ENCODE data around the gene MSMB. TPM values are rescaled to one million over a fixed set of nuclear protein-coding genes. Genes with fewer than 3 reads are reported as not detected.

The MSMB gene
- total RNA-seq, 1 donor from 2014 or later: not detected

GRCh38 chr10:46022978-46023702 lies 22.9 kb downstream of the MSMB start:
- H3K4me1 Mint-ChIP-seq (ENCODE audit: low read depth): peaks cover 62% of the 10 kb centered on the region
- DNase-seq (ENCODE audit: low spot score): peak; percentile 76
- peak overlapping the region; percentile 84 for H3K27ac Mint-ChIP-seq
- H3K4me3 Mint-ChIP-seq (ENCODE audit: low read depth): peak overlapping the region; percentile 82
- H3K9me3 Mint-ChIP-seq: no peaks in the 10 kb centered on the region
- intact Hi-C loops (cut with micrococcal nuclease): no loop called here
- H3K36me3 Mint-ChIP-seq (ENCODE audit: low read depth): peaks cover 17% of the 10 kb centered on the region
- no peaks in the 10 kb centered on the region for H3K27me3 Mint-ChIP-seq (ENCODE audit: low read depth)

GRCh38 chr10:46020344-46020657 lies 25.8 kb downstream of the MSMB start:
- intact Hi-C loops (cut with micrococcal nuclease): no loop called here
- H3K4me1 Mint-ChIP-seq (ENCODE audit: low read depth): peaks cover 50% of the 10 kb centered on the region
- H3K4me3 Mint-ChIP-seq (ENCODE audit: low read depth): no peak overlapping the region
- peaks cover 21% of the 10 kb centered on the region for H3K36me3 Mint-ChIP-seq (ENCODE audit: low read depth)
- H3K27ac Mint-ChIP-seq: no peak overlapping the region
- no peak for DNase-seq (ENCODE audit: low spot score)
- no peaks in the 10 kb centered on the region for H3K27me3 Mint-ChIP-seq (ENCODE audit: low read depth)
- H3K9me3 Mint-ChIP-seq: no peaks in the 10 kb centered on the region

DNA sequence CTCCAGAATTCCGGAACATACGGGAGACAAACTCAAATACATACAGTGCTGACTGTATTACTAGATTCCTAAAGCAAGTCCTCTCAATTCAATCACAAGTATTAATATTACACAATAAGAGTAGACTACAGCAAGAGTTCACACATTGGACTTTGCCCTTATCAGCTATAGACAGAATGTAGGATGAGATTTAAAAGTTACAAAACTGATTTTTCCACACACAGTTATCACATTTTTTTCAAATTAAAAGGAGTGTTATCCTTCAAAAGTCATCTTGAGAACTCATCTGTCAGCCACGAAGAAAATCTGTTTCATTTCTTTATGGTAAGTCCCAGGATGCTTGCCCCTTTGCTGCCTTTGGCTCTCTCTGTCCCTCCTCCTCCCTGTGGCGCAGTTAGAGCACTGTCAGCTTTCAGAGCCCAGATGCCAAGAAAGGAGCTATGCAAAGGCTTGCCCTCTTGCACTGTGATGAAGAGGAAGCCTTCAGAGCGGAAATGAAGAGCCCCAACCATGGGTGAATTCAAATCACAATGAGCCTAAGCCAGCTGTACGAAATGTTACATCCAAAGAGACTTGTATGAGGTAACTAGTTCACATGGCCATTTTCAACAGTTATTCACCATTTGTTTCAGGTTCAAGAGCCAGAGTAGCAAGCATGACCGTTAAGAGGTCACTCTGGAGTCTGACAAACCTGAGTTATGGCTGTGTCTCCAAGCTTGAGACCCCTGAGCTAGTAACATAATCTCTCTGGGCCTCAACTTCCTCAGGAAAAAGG lies 26.3 kb downstream of the MSMB start:
- no peaks in the 10 kb centered on the region for H3K9me3 Mint-ChIP-seq
- DNase-seq (ENCODE audit: low spot score): no peak
- H3K36me3 Mint-ChIP-seq (ENCODE audit: low read depth): peaks cover 25% of the 10 kb centered on the region
- H3K4me1 Mint-ChIP-seq (ENCODE audit: low read depth): peaks cover 50% of the 10 kb centered on the region
- H3K27me3 Mint-ChIP-seq (ENCODE audit: low read depth): no peaks in the 10 kb centered on the region
- intact Hi-C loops (cut with micrococcal nuclease): loop anchor here (1.0 kb wide), 1 partner anchor 15 kb away; no protein-coding TSS in a partner anchor
- H3K4me3 Mint-ChIP-seq (ENCODE audit: low read depth): no peak overlapping the region
- H3K27ac Mint-ChIP-seq: peak overlapping the region; percentile 51

GRCh38 chr10:46019177-46019528 lies 26.9 kb downstream of the MSMB start:
- Mint-ChIP-seq H3K9me3 (no peaks in the 10 kb centered on the region), H3K4me1 (ENCODE audit: low read depth) (peaks cover 45% of the 10 kb centered on the region), H3K27me3 (ENCODE audit: low read depth) (no peaks in the 10 kb centered on the region), H3K4me3 (ENCODE audit: low read depth) (no peak overlapping the region), H3K36me3 (ENCODE audit: low read depth) (peaks cover 31% of the 10 kb centered on the region), H3K27ac (no peak overlapping the region)
- intact Hi-C loops (cut with micrococcal nuclease): loop anchor here (1.0 kb wide), 1 partner anchor 15 kb away; no protein-coding TSS in a partner anchor
- no peak for DNase-seq (ENCODE audit: low spot score)

DNA sequence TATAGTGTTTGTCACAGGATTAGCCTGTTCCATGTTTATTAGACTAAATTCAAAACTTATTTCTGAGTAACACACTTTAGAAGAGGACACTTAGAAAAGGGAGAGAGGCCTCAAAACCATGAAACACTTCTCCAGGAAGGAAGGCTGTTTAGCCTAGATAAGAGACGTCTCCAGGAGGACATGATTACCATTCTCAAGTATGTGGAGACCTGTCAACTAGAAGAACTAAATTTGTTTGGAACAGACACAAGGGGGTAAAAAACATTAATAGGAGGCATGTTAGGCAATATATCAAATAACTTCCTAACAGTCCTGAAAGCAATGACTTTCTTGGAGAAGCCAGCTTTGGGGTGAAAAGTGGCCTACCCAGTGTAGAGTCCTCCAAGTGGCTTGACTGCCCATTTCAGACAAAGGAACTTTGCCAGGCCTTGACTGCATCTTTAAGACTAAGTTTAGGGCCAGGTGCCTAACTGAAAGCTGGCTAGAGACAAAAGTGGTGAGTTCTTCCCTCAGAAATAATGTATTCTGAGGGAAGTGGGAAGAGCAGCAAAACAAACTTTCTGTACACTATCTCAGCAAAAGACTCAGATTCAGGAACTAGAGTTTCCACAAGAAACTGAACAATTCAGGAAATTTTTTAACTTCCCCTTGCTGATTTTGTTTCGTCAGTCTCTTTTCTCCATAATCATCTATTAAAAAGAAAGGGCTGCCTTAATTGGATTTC lies 27.5 kb downstream of the MSMB start:
- H3K36me3 Mint-ChIP-seq (ENCODE audit: low read depth): peaks cover 35% of the 10 kb centered on the region
- no peaks in the 10 kb centered on the region for H3K27me3 Mint-ChIP-seq (ENCODE audit: low read depth)
- H3K4me3 Mint-ChIP-seq (ENCODE audit: low read depth): no peak overlapping the region
- H3K4me1 Mint-ChIP-seq (ENCODE audit: low read depth): peaks cover 40% of the 10 kb centered on the region
- no peak for DNase-seq (ENCODE audit: low spot score)
- intact Hi-C loops (cut with micrococcal nuclease): loop anchor here (1.0 kb wide), 1 partner anchor 14 kb away; no protein-coding TSS in a partner anchor
- H3K9me3 Mint-ChIP-seq: no peaks in the 10 kb centered on the region
- H3K27ac Mint-ChIP-seq: no peak overlapping the region

GRCh38 chr10:46017733-46018132 lies 28.3 kb downstream of the MSMB start:
- no peak overlapping the region for H3K27ac Mint-ChIP-seq
- DNase-seq (ENCODE audit: low spot score): no peak
- intact Hi-C loops (cut with micrococcal nuclease): no loop called here
- no peaks in the 10 kb centered on the region for H3K9me3 Mint-ChIP-seq
- H3K27me3 Mint-ChIP-seq (ENCODE audit: low read depth): no peaks in the 10 kb centered on the region
- no peak overlapping the region for H3K4me3 Mint-ChIP-seq (ENCODE audit: low read depth)
- peaks cover 41% of the 10 kb centered on the region for H3K36me3 Mint-ChIP-seq (ENCODE audit: low read depth)
- peaks cover 38% of the 10 kb centered on the region for H3K4me1 Mint-ChIP-seq (ENCODE audit: low read depth)

- Mint-ChIP-seq H3K27me3 (ENCODE audit: low read depth) (no peaks in the 10 kb centered on the region), H3K27ac (no peak overlapping the region), H3K4me3 (ENCODE audit: low read depth) (no peak overlapping the region), H3K9me3 (no peaks in the 10 kb centered on the region), H3K4me1 (ENCODE audit: low read depth) (peaks cover 33% of the 10 kb centered on the region), H3K36me3 (ENCODE audit: low read depth) (peaks cover 42% of the 10 kb centered on the region)
- intact Hi-C loops (cut with micrococcal nuclease): no loop called here
- no peak for DNase-seq (ENCODE audit: low spot score)
These were observed 29.3 kb downstream of the MSMB start for GRCh38 chr10:46016811-46017210.

DNA sequence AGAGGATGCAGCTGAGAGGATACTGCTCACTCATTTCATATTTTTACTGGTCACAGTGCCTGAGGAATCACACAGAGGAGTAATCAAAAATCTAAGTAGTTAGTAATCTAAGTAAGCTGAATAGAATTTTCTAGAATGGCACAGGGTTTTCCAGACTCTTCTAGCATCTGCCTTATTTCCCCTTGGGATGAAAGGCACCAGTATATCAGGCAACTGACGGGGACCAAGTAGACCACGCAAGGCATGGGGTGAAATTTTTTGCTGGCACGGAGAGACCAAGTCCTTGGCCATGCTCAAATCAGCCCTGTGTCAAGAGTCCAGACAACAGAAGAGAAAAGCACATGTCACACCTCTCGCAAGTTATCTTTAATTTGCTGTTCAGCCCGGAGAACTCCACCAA lies 29.9 kb downstream of the MSMB start:
- H3K27ac Mint-ChIP-seq: no peak overlapping the region
- H3K36me3 Mint-ChIP-seq (ENCODE audit: low read depth): peaks cover 45% of the 10 kb centered on the region
- intact Hi-C loops (cut with micrococcal nuclease): no loop called here
- no peaks in the 10 kb centered on the region for H3K9me3 Mint-ChIP-seq
- H3K4me1 Mint-ChIP-seq (ENCODE audit: low read depth): peaks cover 31% of the 10 kb centered on the region
- no peak overlapping the region for H3K4me3 Mint-ChIP-seq (ENCODE audit: low read depth)
- no peaks in the 10 kb centered on the region for H3K27me3 Mint-ChIP-seq (ENCODE audit: low read depth)
- no peak for DNase-seq (ENCODE audit: low spot score)

DNA sequence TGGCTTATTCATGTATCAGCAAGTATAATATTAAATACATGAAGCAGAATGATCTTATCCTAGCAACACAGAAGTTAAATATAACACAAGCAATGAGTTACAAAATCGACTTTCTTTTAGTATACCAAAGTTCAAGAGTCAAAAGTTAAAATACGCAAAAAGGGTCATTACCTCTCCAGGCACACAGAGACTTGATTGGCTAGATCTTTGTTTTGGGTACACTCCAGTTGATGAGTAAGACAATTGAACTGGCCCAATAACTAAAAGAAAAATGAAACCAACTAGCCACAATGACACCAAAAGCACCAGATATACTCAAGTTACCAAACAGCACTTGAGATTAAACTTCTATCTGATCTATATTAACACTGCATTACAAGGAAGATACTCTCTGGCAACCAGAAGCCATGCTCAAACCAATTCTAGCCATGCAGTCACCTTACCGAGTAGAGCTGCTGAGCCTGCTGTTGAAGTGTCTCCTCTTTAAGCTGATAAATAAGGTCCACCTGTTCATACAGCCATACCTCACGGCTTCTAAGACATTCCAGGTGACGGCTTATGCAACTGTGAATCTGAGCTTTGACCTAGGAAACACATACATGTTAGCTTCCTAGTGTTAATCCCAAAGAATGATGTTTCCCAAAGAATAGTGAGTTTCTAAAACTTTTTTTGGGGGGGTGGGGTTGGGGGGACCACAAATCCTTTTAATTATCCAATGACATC lies 31.2 kb downstream of the MSMB start:
- intact Hi-C loops (cut with micrococcal nuclease): no loop called here
- H3K4me3 Mint-ChIP-seq (ENCODE audit: low read depth): no peak overlapping the region
- no peaks in the 10 kb centered on the region for H3K27me3 Mint-ChIP-seq (ENCODE audit: low read depth)
- H3K27ac Mint-ChIP-seq: no peak overlapping the region
- H3K36me3 Mint-ChIP-seq (ENCODE audit: low read depth): peaks cover 56% of the 10 kb centered on the region
- peaks cover 20% of the 10 kb centered on the region for H3K4me1 Mint-ChIP-seq (ENCODE audit: low read depth)
- no peaks in the 10 kb centered on the region for H3K9me3 Mint-ChIP-seq
- no peak for DNase-seq (ENCODE audit: low spot score)

- Mint-ChIP-seq H3K36me3 (ENCODE audit: low read depth) (peaks cover 63% of the 10 kb centered on the region), H3K4me1 (ENCODE audit: low read depth) (peaks cover 14% of the 10 kb centered on the region), H3K27me3 (ENCODE audit: low read depth) (no peaks in the 10 kb centered on the region), H3K9me3 (no peaks in the 10 kb centered on the region), H3K27ac (no peak overlapping the region), H3K4me3 (ENCODE audit: low read depth) (no peak overlapping the region)
- intact Hi-C loops (cut with micrococcal nuclease): no loop called here
- DNase-seq (ENCODE audit: low spot score): no peak
These were observed 31.9 kb downstream of the MSMB start for GRCh38 chr10:46014206-46014605.

GRCh38 chr10:46012746-46013145 lies 33.3 kb downstream of the MSMB start:
- Mint-ChIP-seq H3K27ac (no peak overlapping the region), H3K27me3 (ENCODE audit: low read depth) (no peaks in the 10 kb centered on the region), H3K4me1 (ENCODE audit: low read depth) (peaks cover 5% of the 10 kb centered on the region), H3K36me3 (ENCODE audit: low read depth) (peaks cover 76% of the 10 kb centered on the region), H3K4me3 (ENCODE audit: low read depth) (no peak overlapping the region), H3K9me3 (no peaks in the 10 kb centered on the region)
- intact Hi-C loops (cut with micrococcal nuclease): no loop called here
- no peak for DNase-seq (ENCODE audit: low spot score)

GRCh38 chr10:46006219-46006618 lies 39.9 kb downstream of the MSMB start:
- no peaks in the 10 kb centered on the region for H3K27me3 Mint-ChIP-seq (ENCODE audit: low read depth)
- no peak for DNase-seq (ENCODE audit: low spot score)
- no peak overlapping the region for H3K4me3 Mint-ChIP-seq (ENCODE audit: low read depth)
- no peak overlapping the region for H3K27ac Mint-ChIP-seq
- intact Hi-C loops (cut with micrococcal nuclease): no loop called here
- H3K9me3 Mint-ChIP-seq: no peaks in the 10 kb centered on the region
- H3K4me1 Mint-ChIP-seq (ENCODE audit: low read depth): no peaks in the 10 kb centered on the region
- H3K36me3 Mint-ChIP-seq (ENCODE audit: low read depth): peaks cover 86% of the 10 kb centered on the region
